NCI-H1092 treated with DMSO at 0.1 percent for 48 hours (cell line): ENCODE measurements around the gene ZBTB20.
A peak's percentile ranks its signal among the peaks of the same experiment; 100 is the strongest.

Experiments
- DNase-seq: peaks from one replicate; lab custom pipeline; 2025; lab: John Stamatoyannopoulos, UW

Gene ZBTB20

GRCh38 chr3:115021061-115021460 is 126.0 kb downstream of the ZBTB20 start:
- no peak for DNase-seq

- DNase-seq = no peak
Measured at GRCh38 chr3:115019900-115020299, 127.2 kb downstream of the ZBTB20 start.

GRCh38 chr3:115018694-115019093 is 128.4 kb downstream of the ZBTB20 start:
- no peak for DNase-seq

- no peak for DNase-seq
Measured at GRCh38 chr3:115007966-115008365, 139.1 kb downstream of the ZBTB20 start.

- no peak for DNase-seq
Measured at GRCh38 chr3:115004201-115005140, 142.6 kb downstream of the ZBTB20 start.

- no peak for DNase-seq
Measured at GRCh38 chr3:114998971-114999579, 148.0 kb downstream of the ZBTB20 start.

- DNase-seq = no peak
Measured at GRCh38 chr3:114994554-114995341, 152.3 kb downstream of the ZBTB20 start.

GRCh38 chr3:114985776-114986175 is 161.3 kb downstream of the ZBTB20 start:
- DNase-seq = no peak

- no peak for DNase-seq
Measured at GRCh38 chr3:114983248-114983647, 163.8 kb downstream of the ZBTB20 start.

- no peak for DNase-seq
Measured at GRCh38 chr3:114974387-114974786, 172.7 kb downstream of the ZBTB20 start.

GRCh38 chr3:114973536-114973935 is 173.6 kb downstream of the ZBTB20 start:
- DNase-seq = no peak

- no peak for DNase-seq
Measured at GRCh38 chr3:114967168-114967567, 179.9 kb downstream of the ZBTB20 start.

- DNase-seq = no peak
Measured at GRCh38 chr3:114962189-114962588, 184.9 kb downstream of the ZBTB20 start.

GRCh38 chr3:114958930-114959329 is 188.2 kb downstream of the ZBTB20 start:
- no peak for DNase-seq

GRCh38 chr3:114953800-114954199 is 193.3 kb downstream of the ZBTB20 start:
- DNase-seq = no peak

- no peak for DNase-seq
Measured at GRCh38 chr3:114953215-114953799, 193.8 kb downstream of the ZBTB20 start.

GRCh38 chr3:114942773-114943172 is 204.3 kb downstream of the ZBTB20 start:
- DNase-seq = no peak

- no peak for DNase-seq
Measured at GRCh38 chr3:114941626-114942309, 205.3 kb downstream of the ZBTB20 start.

GRCh38 chr3:114939920-114940319 is 207.2 kb downstream of the ZBTB20 start:
- DNase-seq = peak; percentile 71

GRCh38 chr3:114933407-114933806 is 213.7 kb downstream of the ZBTB20 start:
- DNase-seq = no peak

- DNase-seq = no peak
Measured at GRCh38 chr3:114929971-114930732, 216.9 kb downstream of the ZBTB20 start.
